Endometrium (tissue), 2 donors: ENCODE results near the gene ISG20L2.

Source experiments
- FAIRE-seq: peaks from 2 replicates; lab custom pipeline; 2012; peaks lifted over from hg19 to GRCh38; lab: Jason Lieb, UNC
- donor health status: control.
- donor health status: control.

The ISG20L2 gene

GRCh38 chr1:156689035-156689952 lies 39.3 kb downstream of the ISG20L2 start:
- peak; percentile 15 for FAIRE-seq

- FAIRE-seq = no peak
Measured at GRCh38 chr1:156684227-156684782, 44.3 kb downstream of the ISG20L2 start.

- FAIRE-seq = no peak
Measured at GRCh38 chr1:156682166-156682890, 46.2 kb downstream of the ISG20L2 start.

GRCh38 chr1:156681196-156681960 lies 47.2 kb downstream of the ISG20L2 start:
- no peak for FAIRE-seq

GRCh38 chr1:156680056-156680455 lies 48.5 kb downstream of the ISG20L2 start:
- no peak for FAIRE-seq

- FAIRE-seq = peak; percentile 90
Measured at GRCh38 chr1:156677616-156678596, 50.7 kb downstream of the ISG20L2 start.

GRCh38 chr1:156676820-156677615 lies 51.5 kb downstream of the ISG20L2 start, which contains the start of gene NES:
NES (minus strand) TSS chr1:156677407; CDS start chr1:156677264, 143 bp downstream.
- FAIRE-seq = no peak

- FAIRE-seq = no peak
Measured at GRCh38 chr1:156676114-156676819, 52.3 kb downstream of the ISG20L2 start.

GRCh38 chr1:156675210-156676113 lies 53.1 kb downstream of the ISG20L2 start:
- FAIRE-seq = no peak

- FAIRE-seq = no peak
Measured at GRCh38 chr1:156673387-156674121, 55.0 kb downstream of the ISG20L2 start.
